Astrocyte (in vitro differentiated cells and primary cell): Measurements from ENCODE around the gene PDP2. TPM values are rescaled to one million over a fixed set of nuclear protein-coding genes. Genes with fewer than 3 reads are reported as not detected.
A peak's percentile ranks its signal among the peaks of the same experiment; 100 is the strongest.

Experiments
- DNase-seq: peaks from one replicate; pipeline ENCODE4 v3.0.0-alpha.2; 2010; ENCODE audit warnings: low read depth
- FAIRE-seq: peaks from 2 replicates; lab custom pipeline; 2011; peaks lifted over from hg19 to GRCh38; lab: Jason Lieb, UNC
- H2AFZ ChIP-seq: 2 replicates; pipeline ENCODE4 v1.6.0; 2012; ENCODE audit warnings: low read depth, low read length, inconsistent platforms
- H3K27ac ChIP-seq: 2 replicates; pipeline ENCODE4 v1.5.1; 2011; ENCODE audit warnings: low read depth, low read length, inconsistent platforms
- H3K27me3 ChIP-seq: 2 replicates; pipeline ENCODE4 v1.6.0; 2011; ENCODE audit warnings: low read length, inconsistent platforms; ENCODE audit not compliant: insufficient read depth
- H3K36me3 ChIP-seq: 2 replicates; pipeline ENCODE4 v1.5.1; 2011; ENCODE audit warnings: low read length, inconsistent platforms; ENCODE audit not compliant: insufficient read depth
- H3K4me1 ChIP-seq: 2 replicates; pipeline ENCODE4 v1.5.1; 2011; ENCODE audit warnings: low read length, inconsistent platforms; ENCODE audit not compliant: insufficient read depth
- H3K4me2 ChIP-seq: 2 replicates; pipeline ENCODE4 v1.6.0; 2012; ENCODE audit warnings: low read length, inconsistent platforms
- H3K4me3 ChIP-seq: 2 replicates; pipeline ENCODE4 v1.5.1; 2011; ENCODE audit warnings: low read depth, mild to moderate bottlenecking, low read length, inconsistent platforms; ENCODE audit not compliant: insufficient read depth
- H3K79me2 ChIP-seq: 2 replicates; pipeline ENCODE4 v1.6.0; 2012; ENCODE audit warnings: mild to moderate bottlenecking, low read length, inconsistent platforms; ENCODE audit not compliant: insufficient read depth
- H3K9ac ChIP-seq: 2 replicates; pipeline ENCODE4 v1.6.0; 2012; ENCODE audit warnings: mild to moderate bottlenecking, low read length, inconsistent platforms
- H3K9me3 ChIP-seq: 2 replicates; pipeline ENCODE4 v1.5.1; 2012; ENCODE audit warnings: low read depth, mild to moderate bottlenecking, low read length, inconsistent platforms; ENCODE audit not compliant: insufficient read depth
- H4K20me1 ChIP-seq: 2 replicates; pipeline ENCODE4 v1.6.0; 2012; ENCODE audit warnings: low read length, inconsistent platforms; ENCODE audit not compliant: insufficient read depth
- H3K27ac Mint-ChIP-seq: one replicate; pipeline ENCODE4 v1.8.0; 2021; ENCODE audit warnings: mild to moderate bottlenecking, mixed read lengths; ENCODE audit not compliant: unreplicated experiment
- H3K27me3 Mint-ChIP-seq: one replicate; pipeline ENCODE4 v1.8.0; 2021; ENCODE audit warnings: low read depth, mixed read lengths; ENCODE audit not compliant: unreplicated experiment
- H3K36me3 Mint-ChIP-seq: one replicate; pipeline ENCODE4 v1.8.0; 2021; ENCODE audit warnings: low read depth, mixed read lengths; ENCODE audit not compliant: unreplicated experiment
- H3K4me1 Mint-ChIP-seq: one replicate; pipeline ENCODE4 v1.8.0; 2021; ENCODE audit warnings: low read depth, mixed read lengths; ENCODE audit not compliant: unreplicated experiment
- H3K4me3 Mint-ChIP-seq: one replicate; pipeline ENCODE4 v1.8.0; 2021; ENCODE audit warnings: mild to moderate bottlenecking, moderate library complexity, mixed read lengths; ENCODE audit not compliant: unreplicated experiment
- H3K9me3 Mint-ChIP-seq: one replicate; pipeline ENCODE4 v1.8.0; 2021; ENCODE audit warnings: mild to moderate bottlenecking, mixed read lengths; ENCODE audit not compliant: unreplicated experiment
- CTCF ChIP-seq: IDR thresholded peaks from 2 replicates; pipeline ENCODE4 v1.5.1; 2011; ENCODE audit warnings: low read depth, mild to moderate bottlenecking, inconsistent platforms, low read length, moderate library complexity; ENCODE audit not compliant: insufficient read depth
- EZH2 ChIP-seq: IDR thresholded peaks from 2 replicates; pipeline ENCODE4 v1.6.1; 2012; ENCODE audit warnings: mild to moderate bottlenecking, low read length, inconsistent platforms; ENCODE audit not compliant: insufficient read depth
- total RNA-seq: library from RNA; stranded (reverse); gene quantifications from 2 replicates; pipeline ENCODE4 v1.2.1, GENCODE V29; 2021

Gene PDP2
- total RNA-seq, 1 donor from 2014 or later = 16.8 TPM

DNA sequence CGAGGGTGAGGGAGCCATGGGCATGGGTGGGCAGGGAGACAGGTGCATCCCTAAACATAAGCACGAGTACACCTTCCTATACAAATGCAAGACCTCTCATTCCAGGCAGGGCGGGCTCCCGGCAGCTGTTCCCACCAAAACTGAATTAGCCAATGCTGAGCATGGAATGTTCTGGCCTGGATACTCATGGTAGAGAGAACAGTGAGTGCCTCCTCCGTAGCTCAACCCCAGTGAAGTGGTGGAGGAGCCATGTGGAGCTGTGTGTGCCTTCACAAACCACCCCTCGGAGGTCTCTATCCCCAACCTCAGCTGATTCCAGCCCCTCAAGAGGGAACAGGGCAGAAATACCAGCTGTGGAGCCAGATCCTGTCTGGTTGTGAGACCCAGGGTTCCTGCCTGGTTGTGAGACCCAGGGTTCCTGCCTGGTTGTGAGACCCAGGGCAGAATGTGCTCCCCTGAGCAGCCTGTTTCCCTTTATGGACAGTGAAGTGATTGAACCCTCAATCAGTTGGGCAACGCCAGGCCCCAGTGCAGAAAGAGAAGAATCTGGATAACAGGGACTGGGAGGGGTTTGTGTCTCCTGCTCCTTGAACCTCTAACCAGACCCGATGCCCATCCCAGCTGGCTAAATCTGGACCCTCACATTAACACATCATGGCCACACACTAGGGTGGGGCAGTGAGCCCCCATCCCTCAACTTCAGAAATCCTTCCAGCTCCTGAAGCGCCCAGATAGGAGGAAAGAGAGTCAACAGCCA lies 40.8 kb downstream of the PDP2 start:
- no peak for FAIRE-seq
- no peak overlapping the region for H2AFZ ChIP-seq
- DNase-seq = no peak
- no peaks in the 10 kb centered on the region for H3K9me3 ChIP-seq
- H3K27ac Mint-ChIP-seq = no peak overlapping the region
- H3K9me3 Mint-ChIP-seq = peaks cover 2% of the 10 kb centered on the region
- no peak overlapping the region for H3K9ac ChIP-seq
- H3K4me1 Mint-ChIP-seq = peaks cover 3% of the 10 kb centered on the region
- H3K36me3 ChIP-seq = no peaks in the 10 kb centered on the region
- H3K4me1 ChIP-seq = peaks cover 12% of the 10 kb centered on the region
- H3K4me2 ChIP-seq = no peak overlapping the region
- no peak overlapping the region for H3K4me3 ChIP-seq
- peaks cover 7% of the 10 kb centered on the region for H3K36me3 Mint-ChIP-seq
- H4K20me1 ChIP-seq = peaks cover 15% of the 10 kb centered on the region
- TF ChIP-seq EZH2 = no peak
- TF ChIP-seq CTCF = no peak
- peaks cover 69% of the 10 kb centered on the region for H3K27me3 Mint-ChIP-seq
- H3K4me3 Mint-ChIP-seq = peak overlapping the region; percentile 66
- H3K27ac ChIP-seq = no peak overlapping the region
- no peaks in the 10 kb centered on the region for H3K79me2 ChIP-seq
- peaks cover 34% of the 10 kb centered on the region for H3K27me3 ChIP-seq

- Histone ChIP-seq H2AFZ (no peak overlapping the region), H3K36me3 (no peaks in the 10 kb centered on the region), H3K4me1 (peaks cover 20% of the 10 kb centered on the region), H3K4me3 (no peak overlapping the region), H4K20me1 (peaks cover 19% of the 10 kb centered on the region), H3K27ac (no peak overlapping the region), H3K79me2 (no peaks in the 10 kb centered on the region), H3K4me2 (no peak overlapping the region), H3K9me3 (no peaks in the 10 kb centered on the region), H3K9ac (no peak overlapping the region), H3K27me3 (peaks cover 27% of the 10 kb centered on the region)
- Mint-ChIP-seq H3K4me3 (no peak overlapping the region), H3K36me3 (peaks cover 7% of the 10 kb centered on the region), H3K4me1 (peaks cover 7% of the 10 kb centered on the region), H3K27me3 (peaks cover 62% of the 10 kb centered on the region), H3K27ac (no peak overlapping the region), H3K9me3 (peaks cover 2% of the 10 kb centered on the region)
- DNase-seq (no peak), FAIRE-seq (no peak)
- TF ChIP-seq EZH2 (no peak), CTCF (no peak)
These were observed 41.6 kb downstream of the PDP2 start for GRCh38 chr16:66921729-66922450.
